HG02759 (cell line): ENCODE data around the gene HLA-C.
"Not testable (repeated sequence)": the region's sequence is repeated elsewhere in the genome, so short reads cannot be mapped to it uniquely, and the experiment has no call there.

ENCODE experiments used
- ATAC-seq: cut with Tn5 transposase; IDR thresholded peaks from one replicate; pipeline ENCODE4 v1.9.1; 2021; ENCODE audit warnings: mild to moderate bottlenecking, moderate library complexity; ENCODE audit not compliant: unreplicated experiment

HLA-C gene

DNA sequence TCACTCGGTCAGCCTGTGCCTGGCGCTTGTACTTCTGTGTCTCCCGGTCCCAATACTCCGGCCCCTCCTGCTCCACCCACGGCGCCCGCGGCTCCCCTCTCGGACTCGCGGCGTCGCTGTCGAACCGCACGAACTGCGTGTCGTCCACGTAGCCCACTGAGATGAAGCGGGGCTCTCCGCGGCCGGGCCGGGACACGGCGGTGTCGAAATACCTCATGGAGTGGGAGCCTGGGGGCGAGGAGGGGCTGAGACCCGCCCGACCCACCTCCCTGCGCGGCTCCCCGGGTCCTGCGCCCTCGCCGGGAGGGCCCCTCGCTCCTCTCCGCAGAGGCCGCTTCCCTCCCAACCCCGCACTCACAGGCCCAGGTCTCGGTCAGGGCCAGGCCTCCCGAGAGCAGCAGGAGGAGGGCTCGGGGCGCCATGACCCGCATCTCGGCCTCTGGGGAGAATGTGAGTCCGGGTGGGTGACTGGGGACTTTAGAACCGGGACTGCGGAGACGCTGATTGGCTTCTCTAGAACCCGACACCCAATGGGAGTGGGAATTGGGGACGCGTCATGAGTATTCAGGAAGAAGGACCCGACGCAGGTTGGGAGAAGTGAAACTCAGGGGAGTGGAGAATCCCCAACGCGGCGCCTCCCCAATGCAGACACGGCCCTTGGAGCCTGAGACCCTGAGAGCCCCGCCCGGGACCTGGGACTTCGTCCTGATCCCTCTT, at the start of gene HLA-C:
HLA-C (minus strand) TSS at position 452 of the 717 bp plus-strand sequence; CDS start at position 431, 21 bp downstream.
- peak; percentile 82 for ATAC-seq

DNA sequence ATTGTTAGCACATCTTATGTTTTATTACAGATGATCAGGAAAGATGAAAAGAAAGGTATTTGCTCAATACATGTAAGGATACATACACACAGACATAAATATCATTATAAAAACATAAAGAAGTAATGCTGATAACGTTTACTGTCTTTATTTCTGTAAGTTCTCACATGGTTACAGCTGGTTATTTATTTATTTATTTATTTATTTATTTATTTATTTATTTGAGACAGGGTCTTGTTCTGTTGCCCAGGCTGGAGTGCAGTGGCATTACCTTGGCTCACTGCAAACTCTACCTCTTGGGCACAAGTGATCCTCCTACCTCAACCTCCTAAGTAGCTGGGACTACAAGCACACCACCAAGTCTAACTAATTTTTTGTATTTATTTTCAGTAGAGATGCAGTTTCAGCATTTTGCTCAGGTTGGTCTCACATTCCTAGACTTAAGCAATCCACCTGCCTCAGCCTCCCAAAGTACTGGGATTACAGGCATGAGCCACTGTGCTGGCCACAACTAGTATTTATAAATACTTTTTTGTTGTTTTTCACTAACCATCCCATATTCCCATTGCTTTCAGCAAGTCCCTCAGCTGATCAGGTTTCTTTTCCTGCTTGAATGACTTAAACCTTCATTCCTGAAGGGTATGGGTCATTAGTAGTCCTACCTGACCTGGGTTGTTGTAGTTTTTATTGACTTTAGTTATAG, 49.3 kb upstream of the HLA-C start:
- ATAC-seq, result no peak

DNA sequence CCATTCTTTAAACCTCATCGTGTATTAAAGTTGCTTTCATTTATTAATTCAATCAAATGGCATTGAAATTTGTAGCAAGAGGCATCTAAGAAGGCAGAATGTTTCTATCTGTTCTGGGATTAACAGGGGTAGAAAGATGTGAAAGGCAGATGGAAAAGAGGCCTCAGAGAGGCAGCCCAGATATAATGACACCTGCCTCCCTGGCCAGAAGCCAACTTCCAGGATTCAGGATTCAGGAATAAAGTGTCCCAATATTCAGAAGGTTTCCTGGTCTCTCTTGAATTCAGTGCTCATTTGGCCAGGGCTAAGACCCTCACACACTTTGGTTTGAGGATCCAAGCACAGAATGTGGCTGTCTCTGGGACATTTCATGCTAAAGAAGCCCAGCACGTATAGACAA, 45.1 kb upstream of the HLA-C start:
- no peak for ATAC-seq

DNA sequence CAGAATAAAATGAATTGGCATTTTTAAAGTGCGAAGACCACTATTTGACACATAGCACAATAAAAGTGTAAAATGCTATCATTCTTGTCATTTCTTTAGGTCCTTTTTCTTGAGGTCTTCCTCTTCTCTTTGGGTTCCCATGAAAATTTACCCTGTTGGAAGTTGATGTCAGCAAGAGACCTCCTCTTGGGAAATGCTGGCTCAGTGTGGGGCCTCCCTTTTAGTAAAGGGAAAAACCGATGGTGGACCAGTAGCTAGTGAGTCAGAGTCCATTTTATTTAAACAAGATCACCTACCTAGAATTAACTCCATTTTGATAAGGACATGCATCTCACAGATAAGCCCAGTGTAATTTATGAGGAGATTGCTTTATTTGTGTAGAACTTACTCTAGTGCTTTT, 37.7 kb upstream of the HLA-C start:
- no peak for ATAC-seq

- no peak for ATAC-seq
Observed at GRCh38 chr6:31308845-31309175, 36.9 kb upstream of the HLA-C start.

GRCh38 chr6:31308050-31308844, 36.4 kb upstream of the HLA-C start:
- no peak for ATAC-seq

DNA sequence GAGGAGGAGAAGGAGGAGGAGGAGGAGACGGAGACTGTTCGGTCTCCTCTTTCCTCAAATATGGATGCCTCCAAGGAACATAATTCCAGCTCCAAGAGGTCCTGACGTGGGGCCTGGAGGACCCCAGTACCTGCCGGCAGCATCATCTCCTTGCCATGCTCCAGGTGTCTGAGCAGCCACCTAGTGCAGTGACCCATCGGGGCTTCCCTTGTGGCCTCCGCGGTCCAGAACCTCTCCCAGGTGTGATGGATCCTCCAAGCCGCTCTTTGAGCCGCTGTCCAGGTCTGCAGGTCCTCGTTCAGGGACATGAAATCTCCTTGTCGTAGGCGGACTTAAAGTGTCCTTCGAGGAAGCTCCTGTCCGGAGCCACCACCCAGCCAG, 35.8 kb upstream of the HLA-C start:
- no peak for ATAC-seq

GRCh38 chr6:31305703-31306219, 33.9 kb upstream of the HLA-C start:
- no peak for ATAC-seq

- no peak for ATAC-seq
Observed at GRCh38 chr6:31304683-31305082, 32.8 kb upstream of the HLA-C start.

- ATAC-seq, result no peak
Observed at GRCh38 chr6:31300797-31301196, 28.9 kb upstream of the HLA-C start.

- no peak for ATAC-seq
Observed at GRCh38 chr6:31299947-31300346, 28.1 kb upstream of the HLA-C start.

DNA sequence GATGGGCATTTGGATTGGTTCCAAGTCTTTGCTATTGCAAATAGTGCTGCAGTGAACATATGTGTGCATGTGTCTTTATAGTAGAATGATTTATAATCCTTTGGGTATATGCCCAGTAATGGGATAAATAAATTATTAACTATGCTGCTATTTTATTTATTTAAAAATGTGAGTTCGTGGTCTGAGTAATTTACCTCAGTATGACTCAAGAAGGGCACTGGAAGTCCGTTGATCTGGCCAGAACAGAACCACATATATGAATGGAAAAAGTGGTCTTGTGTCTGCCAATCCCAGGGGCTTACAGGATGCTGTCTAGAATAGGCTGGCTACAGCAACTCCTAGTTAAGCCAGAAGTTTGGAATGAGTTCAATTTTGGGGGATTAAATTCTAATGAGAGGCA, 27.6 kb upstream of the HLA-C start:
- no peak for ATAC-seq

- no peak for ATAC-seq
Observed at GRCh38 chr6:31294056-31294455, 22.2 kb upstream of the HLA-C start.

GRCh38 chr6:31293343-31293742, 21.5 kb upstream of the HLA-C start:
- ATAC-seq, result no peak

GRCh38 chr6:31289788-31290187, 17.9 kb upstream of the HLA-C start:
- no peak for ATAC-seq

DNA sequence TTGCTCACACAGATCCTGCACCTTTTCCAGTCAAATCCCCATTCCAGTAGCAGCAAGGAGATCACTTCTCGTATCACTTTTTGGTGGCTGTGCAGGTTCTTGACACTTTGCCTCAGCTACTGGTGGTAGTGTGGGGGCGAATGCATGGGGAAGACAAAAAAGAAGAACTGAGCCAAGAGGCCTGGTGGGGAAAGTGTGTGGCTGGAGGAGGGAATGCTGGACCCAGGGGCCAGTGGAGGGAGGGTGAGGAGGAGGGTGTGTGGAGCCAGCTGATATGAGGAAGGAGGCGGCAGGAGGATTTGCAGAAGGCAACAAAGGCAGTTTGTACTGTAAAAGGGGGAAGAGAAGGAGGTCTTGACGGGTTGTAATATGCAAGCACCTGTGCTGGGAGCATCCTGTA, 15.7 kb upstream of the HLA-C start:
- ATAC-seq, result no peak

GRCh38 chr6:31285982-31286381, 14.1 kb upstream of the HLA-C start:
- no peak for ATAC-seq

GRCh38 chr6:31285486-31285885, 13.6 kb upstream of the HLA-C start:
- no peak for ATAC-seq

DNA sequence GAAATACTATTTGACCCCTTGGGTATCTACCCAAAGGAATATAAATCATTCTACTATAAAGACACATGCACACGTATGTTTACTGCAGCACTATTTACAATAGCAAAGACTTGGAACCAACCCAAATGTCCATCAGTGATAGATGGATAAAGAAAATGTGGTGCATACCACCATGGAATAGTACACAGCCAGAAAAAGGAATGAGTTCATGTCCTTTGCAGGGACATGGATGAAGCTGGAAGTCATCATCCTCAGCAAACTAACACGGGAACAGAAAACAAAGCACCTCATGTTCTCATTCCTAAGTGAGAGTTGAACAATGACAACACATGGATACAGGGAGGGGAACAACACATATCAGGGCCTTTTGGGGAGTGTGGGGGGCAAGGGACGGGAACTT, 7.8 kb upstream of the HLA-C start:
- not testable (repeated sequence) for ATAC-seq

GRCh38 chr6:31272836-31273626, 1.1 kb upstream of the HLA-C start:
- no peak for ATAC-seq

- ATAC-seq, result peak; percentile 4
Observed at GRCh38 chr6:31272436-31272835, 544 bp upstream of the HLA-C start.
